Cardiac muscle cell (in vitro differentiated cells and primary cell): ENCODE measurements around the gene ITGA6. TPM values are rescaled to one million over a fixed set of nuclear protein-coding genes. Genes with fewer than 3 reads are reported as not detected.

Source experiments
- DNase-seq, 2 donors: peaks; one replicate each; pipeline versions ENCODE4 v3.0.0 to v3.0.0-alpha.2; 2010 to 2017; ENCODE audit warnings: low read depth in 1 of 2, low spot score in 1 of 2
- H3K27ac ChIP-seq: fragments of 200-600 bp; sonication (generic); 2 replicates; pipeline ENCODE4 v1.5.1; 2016
- H3K27me3 ChIP-seq: fragments of 200-600 bp; sonication (generic); 2 replicates; pipeline ENCODE4 v1.6.0; 2016; ENCODE audit warnings: control low read depth
- H3K36me3 ChIP-seq: fragments of 200-600 bp; sonication (generic); 2 replicates; pipeline ENCODE4 v1.5.1; 2016; ENCODE audit warnings: control low read depth
- H3K4me1 ChIP-seq: fragments of 200-600 bp; sonication (generic); 2 replicates; pipeline ENCODE4 v1.8.1; 2017; ENCODE audit warnings: low read depth, mild to moderate bottlenecking, mixed run types
- H3K4me3 ChIP-seq: fragments of 200-600 bp; sonication (generic); 2 replicates; pipeline ENCODE4 v1.5.1; 2016; ENCODE audit warnings: mild to moderate bottlenecking
- H3K9me3 ChIP-seq: fragments of 200-600 bp; sonication (generic); 2 replicates; pipeline ENCODE4 v1.5.1; 2017; ENCODE audit warnings: low read depth, mild to moderate bottlenecking, control low read depth
- CTCF ChIP-seq: IDR thresholded peaks from 2 replicates; pipeline ENCODE4 v1.5.1; 2012; ENCODE audit warnings: low read depth, mild to moderate bottlenecking, low read length
- polyA plus RNA-seq: library from polyadenylated mRNA; unstranded; fragments of >200 nt; fragmentation: Nextera tagmentation; extraction: Ambion mirVana; gene quantifications from 2 replicates; pipeline ENCODE4 v1.2.1, GENCODE V29; 2016
- total RNA-seq: library from RNA; depleted of rRNA; stranded (reverse); fragments of >200 nt; gene quantifications from 2 replicates; pipeline ENCODE4 v1.2.3, GENCODE V29; 2016

Gene ITGA6
- total RNA-seq, result 20.5 and 28.3 TPM in 2 replicates
- 16.3 and 22.3 TPM in 2 replicates for polyA plus RNA-seq

GRCh38 chr2:172427256-172427989 is at the start of gene ITGA6:
ITGA6 (plus strand) TSS chr2:172427586.
- Histone ChIP-seq H3K27ac (peak within 1 kb of the TSS; percentile 24), H3K36me3 (no peaks in the 10 kb centered on the region), H3K9me3 (no peaks in the 10 kb centered on the region), H3K4me1 (peaks cover 10% of the 10 kb centered on the region), H3K4me3 (peak within 1 kb of the TSS; percentile 72), H3K27me3 (peaks cover 35% of the 10 kb centered on the region)
- peak; percentile 52 to 86 for DNase-seq
- TF ChIP-seq CTCF, result peak; percentile 2

- no peak for TF ChIP-seq CTCF
- peak overlapping the region; percentile 3 for H3K27ac ChIP-seq
- DNase-seq, result peak; percentile 45 to 56
Measured at GRCh38 chr2:172380436-172381274, 46.7 kb upstream of the ITGA6 start.

DNA sequence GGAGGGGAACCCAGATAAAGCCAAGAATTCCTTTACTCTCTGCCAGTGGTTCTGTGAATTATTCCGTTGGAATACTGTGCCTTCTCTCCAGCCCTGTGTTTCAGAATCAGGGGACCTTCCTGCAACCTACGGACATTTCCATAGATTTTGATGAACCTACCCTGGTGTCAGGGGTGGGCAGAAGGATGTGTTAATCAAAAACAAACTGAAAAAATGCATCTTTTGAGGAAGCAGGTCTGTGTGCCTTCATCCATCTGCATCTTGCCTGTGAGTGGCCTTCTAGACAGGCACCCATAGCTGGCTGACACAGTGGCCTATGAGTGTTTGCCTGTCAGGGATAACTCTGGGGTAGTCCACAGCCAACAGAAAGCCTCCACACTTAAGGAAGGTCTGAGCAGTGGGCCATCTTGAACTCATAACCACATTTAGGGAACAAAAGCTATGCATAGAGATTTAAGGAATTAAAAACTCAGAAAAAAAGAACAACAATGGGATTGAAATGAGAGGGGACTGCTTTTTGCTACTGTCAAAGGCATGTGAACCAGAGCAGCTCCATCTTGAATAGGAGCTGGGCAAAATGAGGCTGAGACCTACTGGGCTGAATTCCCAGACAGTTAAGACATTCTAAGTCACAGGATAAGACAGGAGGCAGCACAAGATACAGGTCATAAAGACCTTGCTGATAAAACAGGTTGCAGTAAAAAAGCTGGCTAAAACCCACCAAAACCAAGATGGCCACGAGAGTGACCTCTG is 45.9 kb upstream of the ITGA6 start:
- no peak for TF ChIP-seq CTCF
- H3K4me3 ChIP-seq, result no peak overlapping the region
- peaks cover 17% of the 10 kb centered on the region for H3K4me1 ChIP-seq
- no peaks in the 10 kb centered on the region for H3K9me3 ChIP-seq
- H3K27ac ChIP-seq, result peak overlapping the region; percentile 3
- no peak for DNase-seq
- no peaks in the 10 kb centered on the region for H3K27me3 ChIP-seq
- no peaks in the 10 kb centered on the region for H3K36me3 ChIP-seq

More at GRCh38 chr2:172380436-172381274, 46.7 kb upstream of the ITGA6 start:
- H3K9me3 ChIP-seq, result no peaks in the 10 kb centered on the region
- H3K36me3 ChIP-seq, result no peaks in the 10 kb centered on the region
- H3K27me3 ChIP-seq, result no peaks in the 10 kb centered on the region
- no peak overlapping the region for H3K4me3 ChIP-seq
- peaks cover 17% of the 10 kb centered on the region for H3K4me1 ChIP-seq

GRCh38 chr2:172387361-172387760 is 40.0 kb upstream of the ITGA6 start:
- Histone ChIP-seq H3K4me3 (no peak overlapping the region), H3K4me1 (no peaks in the 10 kb centered on the region), H3K27ac (no peak overlapping the region), H3K27me3 (no peaks in the 10 kb centered on the region), H3K9me3 (no peaks in the 10 kb centered on the region), H3K36me3 (no peaks in the 10 kb centered on the region)
- TF ChIP-seq CTCF, result no peak
- no peak for DNase-seq

- H3K36me3 ChIP-seq, result no peaks in the 10 kb centered on the region
- no peaks in the 10 kb centered on the region for H3K4me1 ChIP-seq
- H3K4me3 ChIP-seq, result no peak overlapping the region
- no peak for TF ChIP-seq CTCF
- no peak for DNase-seq
- no peaks in the 10 kb centered on the region for H3K9me3 ChIP-seq
- no peaks in the 10 kb centered on the region for H3K27me3 ChIP-seq
- H3K27ac ChIP-seq, result no peak overlapping the region
Measured at GRCh38 chr2:172389685-172390339, 37.6 kb upstream of the ITGA6 start.
